Endothelial cell of umbilical vein (primary cell): Measurements from ENCODE around the gene MAP4K1. TPM values are rescaled to one million over a fixed set of nuclear protein-coding genes. Genes with fewer than 3 reads are reported as not detected.

Source experiments
- BruUV-seq: library from RNA; stranded (reverse); fragments of 400-500 nt; replicated peaks from 2 replicates; lab custom pipeline; 2021; lab: Mats Ljungman, UMichigan
- CTCF ChIA-PET: fragments of 300-600, 350-600 bp; sonication (Branson Sonifier 250); formaldehyde crosslinking; loops from one replicate; lab custom pipeline; 2021; ENCODE audit warnings: antibody characterized with exemption, inconsistent platforms; lab: Charles Lee
- POLR2A ChIA-PET: fragments of 300-600, 350-600 bp; sonication (Branson Sonifier 250); formaldehyde crosslinking; loops from one replicate; lab custom pipeline; 2021; ENCODE audit warnings: antibody characterized with exemption, inconsistent platforms; lab: Charles Lee
- DNase-seq: peaks from one replicate; pipeline ENCODE4 v3.0.0-alpha.2; 2011; ENCODE audit warnings: low read depth, low spot score
- FAIRE-seq: peaks from 2 replicates; lab custom pipeline; 2011; peaks lifted over from hg19 to GRCh38; lab: Jason Lieb, UNC
- H2AFZ ChIP-seq: 2 replicates; pipeline ENCODE4 v1.6.0; 2012; ENCODE audit warnings: low read depth, low read length, control low read depth, inconsistent platforms
- H3K27ac ChIP-seq: 2 replicates; pipeline ENCODE4 v1.5.1; 2011; ENCODE audit warnings: low read depth, mild to moderate bottlenecking, control low read depth, low read length, moderate library complexity; ENCODE audit not compliant: insufficient read depth
- H3K27me3 ChIP-seq, 2 experiments: 2 replicates each; pipeline versions ENCODE4 v1.6.0 to v1.6.1; 2011; ENCODE audit warnings: low read length in 2 of 2, mixed read lengths in 1 of 2; ENCODE audit not compliant: control insufficient read depth in 2 of 2, insufficient read depth in 2 of 2
- H3K36me3 ChIP-seq, 2 experiments: 2 replicates in 1 of 2; 3 replicates in 1 of 2; pipeline ENCODE4 v1.5.1; 2011; ENCODE audit warnings: low read length in 2 of 2, mild to moderate bottlenecking in 1 of 2, moderate library complexity in 1 of 2; ENCODE audit not compliant: control insufficient read depth in 2 of 2, insufficient read depth in 2 of 2; ENCODE audit errors: extremely low read depth in 1 of 2
- H3K4me1 ChIP-seq: 3 replicates; pipeline ENCODE4 v1.5.1; 2011; ENCODE audit warnings: mild to moderate bottlenecking, low read length; ENCODE audit not compliant: control insufficient read depth, insufficient read depth; ENCODE audit errors: extremely low read depth
- H3K4me2 ChIP-seq: 2 replicates; pipeline ENCODE4 v1.6.1; 2011; ENCODE audit warnings: low read length, control low read depth, mixed read lengths; ENCODE audit not compliant: insufficient read depth
- H3K4me3 ChIP-seq, 3 experiments: fragments of 200-600 bp in 1 of 3; sonication (generic), shearing (Covaris generic) in 1 of 3; replicated peaks in 1 of 3; 2 replicates each; pipeline ENCODE4 v1.5.1; 2011 to 2016; ENCODE audit warnings: control low read depth in 3 of 3, low read length in 3 of 3, mild to moderate bottlenecking in 2 of 3, inconsistent platforms in 1 of 3, low read depth in 1 of 3, moderate library complexity in 1 of 3; ENCODE audit not compliant: insufficient read depth in 1 of 3
- H3K79me2 ChIP-seq: 2 replicates; pipeline ENCODE4 v1.6.0; 2012; ENCODE audit warnings: low read length, inconsistent platforms; ENCODE audit not compliant: control insufficient read depth, insufficient read depth
- H3K9ac ChIP-seq: replicated peaks from 2 replicates; pipeline ENCODE3; 2011; ENCODE audit warnings: low read length, control low read depth; ENCODE audit not compliant: insufficient read depth; ENCODE audit errors: extremely low read depth
- H3K9me1 ChIP-seq: replicated peaks from 3 replicates; pipeline ENCODE4 v1.6.0; 2011; ENCODE audit warnings: mild to moderate bottlenecking, low read length; ENCODE audit not compliant: control insufficient read depth, insufficient read depth; ENCODE audit errors: extremely low read depth
- H3K9me3 ChIP-seq: replicated peaks from 2 replicates; pipeline ENCODE4 v1.5.1; 2012; ENCODE audit warnings: low read length, inconsistent platforms; ENCODE audit not compliant: control insufficient read depth, insufficient read depth
- H4K20me1 ChIP-seq: replicated peaks from 2 replicates; pipeline ENCODE3; 2011; ENCODE audit warnings: mild to moderate bottlenecking, low read length; ENCODE audit not compliant: control insufficient read depth, insufficient read depth; ENCODE audit errors: extremely low read depth
- GATA2 ChIP-seq: IDR thresholded peaks from 2 replicates; pipeline ENCODE4 v1.7.0; 2011; ENCODE audit warnings: low read depth, mild to moderate bottlenecking, moderate library complexity, mixed read lengths, low read length; ENCODE audit not compliant: insufficient read length, insufficient read depth
- POLR2A ChIP-seq: IDR thresholded peaks from 2 replicates; pipeline ENCODE4 v1.6.1; 2012; ENCODE audit warnings: low read depth, mild to moderate bottlenecking, control low read depth, low read length
- POLR2AphosphoS5 ChIP-seq: IDR thresholded peaks from 2 replicates; pipeline ENCODE4 v1.6.1; 2012; ENCODE audit warnings: low read depth, mild to moderate bottlenecking, control low read depth, low read length, moderate library complexity; ENCODE audit not compliant: insufficient read depth
- dilution Hi-C: fragments of 300-500 bp; cut with MboI; formaldehyde crosslinking; loops from one replicate; pipeline ENCODE4 v1.15.0; 2019; ENCODE audit warnings: low sequenced_read_pairs; ENCODE audit not compliant: extremely low pct_ligation_motif_present
- intact Hi-C: fragments of 100-400 bp; cut with micrococcal nuclease; formaldehyde crosslinking; loops from one replicate; pipeline ENCODE4 v1.10.0; 2022
- polyA plus RNA-seq, 4 experiments: library from polyadenylated mRNA; depleted of rRNA in 3 of 4; stranded (reverse) in 3 of 4; unstranded in 1 of 4; fragments of >200 nt; gene quantifications; 2 replicates each; pipeline versions ENCODE4 v1.2.1 to v1.2.3, GENCODE V29; 2011 to 2012; ENCODE audit warnings: missing spikeins in 1 of 4
- total RNA-seq: library from RNA; stranded (reverse); gene quantifications from 2 replicates; pipeline ENCODE4 v1.2.3, GENCODE V29; 2021
- TF ChIP-seq, protein P1 (sequence below), 2 donors: IDR thresholded peaks; 1 replicate in 1 of 2; 2 replicates in 1 of 2; pipeline ENCODE4 v1.5.1; 2011; ENCODE audit warnings: low read length in 2 of 2, mild to moderate bottlenecking in 2 of 2, moderate library complexity in 2 of 2, control low read depth in 1 of 2, inconsistent platforms in 1 of 2, low read depth in 1 of 2; ENCODE audit not compliant: insufficient read depth in 1 of 2; ENCODE audit errors: extremely low read depth in 1 of 2
- TF ChIP-seq, protein P2 (sequence below): IDR thresholded peaks from 2 replicates; pipeline ENCODE4 v1.6.1; 2011; ENCODE audit not compliant: insufficient read depth, insufficient read length

The MAP4K1 gene
- total and polyA plus RNA-seq, 2 donors (not counting 3 experiments of a cell fraction or from before 2014, with no cell fraction given) = 0.12 to 1.6 TPM

GRCh38 chr19:38597075-38597474 lies 20.7 kb downstream of the MAP4K1 start:
- Histone ChIP-seq H2AFZ (no peak overlapping the region), H3K4me2 (no peak overlapping the region), H4K20me1 (no peaks in the 10 kb centered on the region), H3K9me3 (no peaks in the 10 kb centered on the region), H3K9ac (no peak overlapping the region), H3K9me1 (no peaks in the 10 kb centered on the region), H3K36me3 (no peaks in the 10 kb centered on the region), H3K79me2 (no peaks in the 10 kb centered on the region), H3K27ac (no peak overlapping the region), H3K27me3 (no peaks in the 10 kb centered on the region), H3K4me3 (no peak overlapping the region), H3K4me1 (no peaks in the 10 kb centered on the region)
- ChIA-PET CTCF (no interaction called here), POLR2A (interaction anchor here (0.6 kb wide), 1 partner anchor 742 kb away, joined by 8 read pairs; no protein-coding TSS in a partner anchor)
- dilution Hi-C loops = no loop called here
- BruUV-seq = no TSS peak
- TF ChIP-seq POLR2AphosphoS5 (no peak), POLR2A (no peak), GATA2 (no peak)
- TF ChIP-seq, protein P1, sequence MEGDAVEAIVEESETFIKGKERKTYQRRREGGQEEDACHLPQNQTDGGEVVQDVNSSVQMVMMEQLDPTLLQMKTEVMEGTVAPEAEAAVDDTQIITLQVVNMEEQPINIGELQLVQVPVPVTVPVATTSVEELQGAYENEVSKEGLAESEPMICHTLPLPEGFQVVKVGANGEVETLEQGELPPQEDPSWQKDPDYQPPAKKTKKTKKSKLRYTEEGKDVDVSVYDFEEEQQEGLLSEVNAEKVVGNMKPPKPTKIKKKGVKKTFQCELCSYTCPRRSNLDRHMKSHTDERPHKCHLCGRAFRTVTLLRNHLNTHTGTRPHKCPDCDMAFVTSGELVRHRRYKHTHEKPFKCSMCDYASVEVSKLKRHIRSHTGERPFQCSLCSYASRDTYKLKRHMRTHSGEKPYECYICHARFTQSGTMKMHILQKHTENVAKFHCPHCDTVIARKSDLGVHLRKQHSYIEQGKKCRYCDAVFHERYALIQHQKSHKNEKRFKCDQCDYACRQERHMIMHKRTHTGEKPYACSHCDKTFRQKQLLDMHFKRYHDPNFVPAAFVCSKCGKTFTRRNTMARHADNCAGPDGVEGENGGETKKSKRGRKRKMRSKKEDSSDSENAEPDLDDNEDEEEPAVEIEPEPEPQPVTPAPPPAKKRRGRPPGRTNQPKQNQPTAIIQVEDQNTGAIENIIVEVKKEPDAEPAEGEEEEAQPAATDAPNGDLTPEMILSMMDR (IDR thresholded peaks at IDR 0.05; ENCODE audit: extremely low read depth in 1 of 2, insufficient read depth in 1 of 2, low read depth in 1 of 2, low read length in 2 of 2) = no peak
- TF ChIP-seq, protein P2, sequence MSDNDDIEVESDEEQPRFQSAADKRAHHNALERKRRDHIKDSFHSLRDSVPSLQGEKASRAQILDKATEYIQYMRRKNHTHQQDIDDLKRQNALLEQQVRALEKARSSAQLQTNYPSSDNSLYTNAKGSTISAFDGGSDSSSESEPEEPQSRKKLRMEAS = no peak
- intact Hi-C loops = no loop called here
- DNase-seq = no peak
- FAIRE-seq = no peak
